Suppressor macrophage treated with lipopolysaccharide for 4 hours (primary cell): ENCODE data around the gene LIPC.

ENCODE experiments used
- DNase-seq: peaks from one replicate; pipeline ENCODE4 v3.0.0-alpha.2; 2020

The LIPC gene

DNA sequence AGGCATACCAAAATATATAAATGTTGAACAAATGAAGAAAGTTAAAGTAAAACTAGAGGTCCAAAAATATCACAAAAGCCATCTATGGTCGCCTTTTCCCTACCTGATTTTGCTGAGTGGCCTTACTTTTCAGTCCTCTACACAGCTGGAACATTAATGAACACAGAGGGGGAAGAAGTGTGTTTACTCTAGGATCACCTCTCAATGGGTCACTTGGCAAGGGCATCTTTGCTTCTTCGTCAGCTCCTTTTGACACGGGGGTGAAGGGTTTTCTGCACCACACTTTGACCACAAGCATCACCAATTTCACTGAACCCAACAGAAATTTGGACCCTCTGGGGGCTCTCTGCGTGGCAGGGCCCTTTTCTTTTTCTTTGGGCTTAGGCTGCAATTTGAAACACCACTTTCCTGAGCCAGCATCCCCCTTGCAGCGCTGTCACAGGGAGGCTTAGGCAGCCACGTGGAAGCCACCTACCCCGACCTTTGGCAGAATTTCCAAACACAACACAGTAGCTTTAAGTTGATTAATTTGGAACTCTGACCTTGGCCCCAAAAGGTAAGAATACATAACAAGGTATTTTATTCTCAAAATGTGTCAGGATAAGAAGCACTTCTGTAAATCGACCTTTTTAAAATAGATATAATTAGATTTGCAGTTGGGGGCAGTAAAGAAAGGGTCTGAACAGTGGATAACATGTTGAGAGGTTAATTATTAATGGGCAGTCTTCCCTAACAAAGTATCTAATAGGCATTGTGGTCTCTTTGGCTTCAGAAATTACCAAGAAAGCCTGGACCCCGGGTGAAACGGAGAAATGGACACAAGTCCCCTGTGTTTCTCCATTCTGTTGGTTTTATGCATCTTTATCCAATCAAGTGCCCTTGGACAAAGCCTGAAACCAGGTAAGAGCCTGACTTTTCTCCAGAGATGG lies at the start of gene LIPC:
Gene LIPC, plus strand, starts transcription at position 771 of the 929 bp plus-strand sequence. Its CDS starts 42 bp downstream, at position 813.
- no peak for DNase-seq

DNA sequence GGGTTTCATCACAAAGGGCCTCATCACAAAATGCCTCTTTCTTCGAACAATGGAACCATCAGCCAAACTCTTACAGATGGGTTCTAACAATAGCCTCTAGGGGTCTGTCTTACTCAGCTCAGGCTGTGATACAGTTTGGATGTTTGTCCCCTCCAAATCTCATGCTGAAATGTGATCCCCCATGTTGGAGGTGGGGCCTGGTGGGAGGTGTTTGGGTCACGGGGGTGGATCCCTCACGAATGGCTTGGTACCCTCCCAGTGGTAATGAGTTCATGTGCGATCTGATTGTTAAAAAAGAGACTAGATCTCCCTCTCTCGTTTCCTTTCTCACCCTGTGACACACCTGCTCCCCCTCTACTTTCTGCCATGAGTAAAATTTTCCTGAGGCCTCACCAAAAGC lies 47.9 kb upstream of the LIPC start:
- no peak for DNase-seq

DNA sequence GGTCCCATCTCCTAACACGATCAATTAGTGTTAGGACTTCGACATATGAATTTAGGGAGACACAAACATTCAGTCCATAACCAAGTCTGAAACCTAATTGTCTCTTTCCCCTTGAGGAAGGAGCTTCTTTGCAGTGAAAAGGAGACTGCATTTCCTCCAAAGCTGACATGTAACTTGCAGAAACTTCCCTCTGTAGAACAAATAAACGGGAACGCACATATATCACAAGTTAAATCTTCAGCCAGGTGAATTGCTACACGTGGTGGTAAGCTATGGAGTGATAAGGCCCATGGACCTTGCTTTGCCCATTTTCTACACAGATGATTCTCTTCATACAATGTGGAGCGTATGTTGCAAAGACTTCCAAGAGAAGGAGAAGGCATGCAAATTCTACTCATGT lies 47.1 kb upstream of the LIPC start:
- DNase-seq: no peak

DNA sequence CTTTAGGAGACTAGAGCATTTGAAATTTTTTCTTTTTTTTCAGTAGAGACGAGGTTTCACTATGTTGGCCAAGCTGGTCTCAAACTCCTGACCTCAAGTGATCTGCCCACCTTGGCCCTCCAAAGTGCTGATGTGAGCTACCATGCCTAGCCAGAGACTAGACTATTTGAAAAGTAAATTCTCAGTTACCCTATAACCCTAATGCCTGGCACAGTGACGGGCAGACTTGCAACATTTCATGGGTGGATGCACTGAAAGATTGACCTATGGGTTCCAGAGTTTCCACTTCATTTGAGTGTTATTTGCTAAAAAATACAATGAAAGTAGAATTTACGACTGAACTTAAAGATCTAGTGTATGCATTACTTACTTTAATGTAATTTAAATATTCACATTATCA lies 45.7 kb upstream of the LIPC start:
- DNase-seq: no peak

DNA sequence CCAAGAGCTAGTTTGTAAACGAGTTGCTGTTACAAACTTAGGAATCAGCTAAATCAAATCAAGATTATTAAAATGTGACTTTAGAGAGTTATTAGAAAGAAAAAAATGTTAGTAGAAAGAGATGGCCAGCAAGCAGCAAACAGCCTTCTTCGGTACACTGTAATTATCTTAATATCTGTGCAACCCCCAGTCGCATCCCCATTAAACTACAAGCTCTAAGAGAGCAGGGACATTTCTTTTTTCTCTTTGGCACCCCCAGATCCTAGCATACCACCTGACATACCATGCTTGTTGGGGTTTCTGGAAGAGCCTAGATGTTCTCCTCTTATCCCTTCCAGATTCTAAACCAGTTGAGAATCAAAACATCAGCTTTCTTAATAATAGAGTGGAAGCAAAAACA lies 45.1 kb upstream of the LIPC start:
- DNase-seq: no peak

DNA sequence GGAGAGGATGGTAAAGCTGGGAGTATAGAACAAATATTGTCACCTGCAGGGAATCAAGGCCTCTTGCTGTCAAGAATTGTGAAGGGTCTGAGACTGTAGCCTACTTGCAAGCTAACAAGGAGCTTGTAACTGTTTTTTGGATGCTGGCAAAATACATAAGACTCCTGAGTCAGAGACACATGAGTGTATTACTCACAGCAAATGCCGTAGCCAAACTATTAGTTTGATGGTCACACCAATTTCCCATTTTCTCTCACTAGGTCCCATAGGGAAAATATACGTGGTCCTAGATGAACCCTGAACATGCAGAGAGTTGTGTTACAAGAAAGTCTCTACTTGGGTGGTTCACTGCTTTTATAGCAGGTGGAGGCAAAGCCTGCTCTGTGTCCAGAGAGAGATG lies 44.7 kb upstream of the LIPC start:
- DNase-seq: peak; percentile 67

- DNase-seq: no peak
These were observed 43.6 kb upstream of the LIPC start for GRCh38 chr15:58388211-58388610.

GRCh38 chr15:58390118-58390517 lies 41.7 kb upstream of the LIPC start:
- no peak for DNase-seq

GRCh38 chr15:58390655-58391054 lies 41.1 kb upstream of the LIPC start:
- no peak for DNase-seq

DNA sequence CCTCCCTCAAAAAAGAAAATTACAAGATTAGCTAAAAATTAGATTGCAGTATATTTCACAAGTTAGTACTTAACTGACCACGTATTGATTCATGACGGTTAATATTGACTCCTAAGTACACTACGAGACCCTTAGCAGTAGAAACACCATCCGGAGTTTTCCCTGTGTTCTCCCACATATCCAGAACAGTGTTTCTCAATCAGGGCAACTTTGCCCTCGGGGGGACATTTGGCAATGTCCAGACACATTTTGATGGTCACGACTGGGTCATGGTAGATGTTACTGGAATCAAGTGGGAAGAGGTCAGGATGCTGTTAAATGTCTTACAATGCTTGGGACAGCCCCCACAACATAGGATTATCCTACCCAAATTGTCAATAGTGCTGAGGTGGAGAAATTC lies 40.7 kb upstream of the LIPC start:
- DNase-seq: no peak

- no peak for DNase-seq
These were observed 39.6 kb upstream of the LIPC start for GRCh38 chr15:58392141-58392540.

GRCh38 chr15:58392611-58393161 lies 39.1 kb upstream of the LIPC start:
- DNase-seq: no peak

- no peak for DNase-seq
These were observed 38.5 kb upstream of the LIPC start for GRCh38 chr15:58393241-58393662.

- DNase-seq: no peak
These were observed 35.6 kb upstream of the LIPC start for GRCh38 chr15:58396181-58396580.

GRCh38 chr15:58398071-58398470 lies 33.7 kb upstream of the LIPC start:
- DNase-seq: no peak

- DNase-seq: no peak
These were observed 33.1 kb upstream of the LIPC start for GRCh38 chr15:58398643-58399042.

DNA sequence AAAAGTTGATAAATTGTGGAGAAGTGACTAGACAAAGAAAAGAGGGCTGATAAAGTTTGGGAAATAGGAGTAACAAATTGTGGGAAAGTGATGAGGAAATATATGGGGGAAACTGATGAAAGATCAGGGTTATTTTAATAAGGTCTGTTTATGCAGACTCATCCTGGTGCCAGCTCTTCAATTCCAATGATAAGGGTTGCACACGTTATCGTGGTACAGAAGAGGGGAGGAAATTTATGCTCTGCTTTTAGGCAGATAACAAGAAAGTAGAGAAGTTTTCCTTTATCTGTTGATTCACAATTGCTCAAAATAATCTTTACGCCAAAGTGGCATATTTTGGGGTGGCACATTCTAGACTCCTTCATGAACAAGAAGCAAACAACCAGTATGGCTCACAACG lies 32.1 kb upstream of the LIPC start:
- DNase-seq: no peak

DNA sequence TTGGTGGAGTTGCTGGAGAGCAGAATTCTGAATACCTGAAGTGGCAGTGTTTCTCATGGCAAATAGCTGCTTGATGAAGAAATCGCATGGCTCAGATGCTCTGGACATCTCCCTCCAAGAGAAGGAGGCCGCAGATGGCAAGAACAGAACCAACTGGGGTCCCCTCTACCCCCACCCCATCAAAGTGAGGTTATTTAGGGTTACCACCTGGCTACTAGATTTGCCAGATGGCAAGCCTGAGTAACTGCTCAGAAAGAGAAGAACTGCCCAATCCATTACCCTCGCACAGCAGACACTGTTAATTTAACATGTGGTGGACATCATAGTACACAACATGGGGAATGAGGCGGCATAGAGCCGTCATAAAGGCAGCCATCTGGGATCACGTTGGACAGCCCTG lies 30.5 kb upstream of the LIPC start:
- no peak for DNase-seq

DNA sequence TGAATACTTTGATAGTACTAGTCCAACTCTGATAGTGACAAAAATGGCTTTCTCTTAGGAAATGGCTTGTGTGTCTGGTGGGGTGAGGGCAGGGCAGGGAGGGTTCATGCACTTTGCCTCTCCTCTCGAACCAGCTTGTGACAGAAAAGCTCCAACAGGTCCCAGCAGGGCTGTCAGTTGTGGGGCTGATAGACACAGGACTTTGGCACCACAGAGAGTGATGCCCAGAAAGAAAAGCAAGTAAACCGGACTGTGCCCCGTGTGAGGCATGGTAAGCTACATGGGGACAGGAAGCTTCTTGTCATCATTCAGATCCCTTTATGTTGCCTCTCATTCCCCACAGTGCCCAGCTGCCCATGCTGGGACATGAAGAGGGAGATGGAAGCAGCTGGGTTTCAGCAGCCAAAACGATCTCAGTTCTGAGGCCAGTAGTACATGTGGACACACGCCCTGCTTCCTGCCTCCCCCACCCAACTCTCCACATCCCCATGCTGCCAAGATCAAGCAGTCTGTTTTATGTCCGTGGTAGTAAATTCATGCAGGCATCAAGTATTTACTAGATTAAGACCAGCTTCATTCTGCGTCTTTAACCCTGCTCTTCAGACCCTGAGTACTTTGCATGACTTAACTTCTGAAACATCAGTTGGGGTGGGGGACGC lies 29.7 kb upstream of the LIPC start:
- no peak for DNase-seq

- no peak for DNase-seq
These were observed 28.2 kb upstream of the LIPC start for GRCh38 chr15:58403581-58403980.

DNA sequence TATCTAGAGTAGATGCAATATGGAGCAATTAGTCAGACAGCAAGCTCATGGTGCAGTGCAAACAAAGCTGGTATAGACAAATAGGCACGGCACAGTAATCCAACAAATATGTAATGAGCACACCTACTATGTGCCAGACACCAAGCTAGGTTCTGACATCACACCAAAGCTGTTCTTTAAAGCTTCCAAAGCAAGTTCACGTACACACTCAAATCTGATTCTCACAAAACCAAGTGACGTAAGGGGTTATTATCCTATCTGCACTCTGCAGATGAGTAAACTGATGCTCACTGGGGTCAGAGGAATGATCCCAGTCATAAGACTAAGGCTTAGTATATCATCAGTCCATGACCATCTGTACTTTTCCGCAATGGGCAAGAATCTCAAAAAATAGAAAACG lies 27.8 kb upstream of the LIPC start:
- no peak for DNase-seq

- DNase-seq: no peak
These were observed 27.1 kb upstream of the LIPC start for GRCh38 chr15:58404722-58405121.

DNA sequence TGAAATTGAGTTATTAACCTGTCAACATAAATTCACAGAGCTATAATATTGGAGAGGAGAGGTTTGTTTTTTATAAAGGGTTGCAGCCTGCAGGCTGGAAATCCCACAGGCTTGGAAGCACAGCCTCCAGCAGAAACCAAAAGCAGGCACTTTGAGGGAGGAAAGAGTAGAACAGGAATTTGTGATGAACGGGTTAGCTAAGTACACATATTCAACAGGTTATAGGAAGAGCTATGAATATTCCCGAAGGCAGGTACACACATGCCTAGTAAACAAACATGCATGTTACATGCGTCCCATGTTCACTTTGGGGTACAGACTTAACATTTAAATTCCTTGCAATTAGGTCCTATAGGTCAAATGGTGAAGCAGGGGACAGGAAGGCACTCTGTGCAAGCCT lies 25.9 kb upstream of the LIPC start:
- DNase-seq: no peak

DNA sequence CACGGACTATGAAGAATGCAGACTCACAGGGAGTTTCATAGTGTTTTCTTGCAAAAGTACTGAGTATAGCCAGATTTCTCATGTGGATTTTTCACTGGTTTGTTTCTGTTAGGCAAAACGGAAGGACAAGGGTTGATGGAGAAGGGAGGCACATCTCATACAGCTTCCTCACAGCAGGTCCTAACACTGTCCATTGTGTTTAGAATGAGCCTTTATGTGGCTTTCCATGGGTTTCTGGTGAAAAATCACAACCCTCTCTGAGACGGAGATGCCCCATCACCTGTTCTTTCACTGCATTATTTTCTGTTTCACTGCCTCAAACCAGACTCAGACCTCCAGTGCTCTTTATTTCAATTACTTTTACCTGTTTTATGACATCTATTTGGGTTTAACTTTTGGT lies 25.0 kb upstream of the LIPC start:
- DNase-seq: no peak
